Measurements from ENCODE around the gene IL1RAP. TPM values are rescaled to one million over a fixed set of nuclear protein-coding genes. Genes with fewer than 3 reads are reported as not detected.

IL1RAP gene
- total RNA-seq, 1 donor from 2014 or later, result 17.2 TPM

DNA sequence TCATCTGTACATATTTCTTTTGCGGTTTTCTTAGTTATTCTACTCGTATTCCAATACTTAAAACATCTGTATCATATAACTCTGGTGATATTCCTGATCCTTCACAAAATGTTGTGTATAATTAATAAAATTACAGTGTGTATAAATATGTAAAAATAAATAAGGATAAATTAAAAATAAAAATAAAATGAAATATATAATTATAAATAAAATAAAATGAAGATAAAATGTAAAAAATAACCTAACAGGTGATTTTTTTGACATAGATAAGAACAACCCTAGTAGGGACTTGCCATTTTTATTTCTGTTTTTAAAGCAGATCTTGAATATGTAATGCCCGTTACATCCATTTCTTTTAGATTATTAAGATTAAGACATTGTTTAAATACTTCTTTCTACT is 25.6 kb downstream of the IL1RAP start:
- intact Hi-C loops (cut with micrococcal nuclease), result loop anchor here (2.0 kb wide), 1 partner anchor 19 kb away; no protein-coding TSS in a partner anchor

DNA sequence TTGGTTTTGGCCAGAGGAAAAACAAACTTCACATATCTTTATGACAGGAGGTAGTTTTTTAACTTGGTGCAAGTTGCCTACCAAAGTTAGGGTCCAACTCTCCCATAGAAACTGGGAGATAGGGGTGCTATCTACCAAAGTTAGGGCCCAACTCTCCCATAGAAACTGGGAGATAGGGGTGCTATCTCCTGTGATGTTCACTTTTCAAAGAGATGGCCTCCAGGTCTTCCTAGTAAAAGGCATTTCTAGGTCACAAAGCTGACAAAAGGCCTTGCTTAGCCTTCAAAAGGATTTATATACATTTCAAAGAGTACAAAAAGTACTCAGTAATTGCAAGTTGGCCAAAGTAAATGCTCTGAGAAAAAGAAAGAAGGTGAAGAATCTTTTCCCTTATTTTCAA is 27.1 kb downstream of the IL1RAP start:
- intact Hi-C loops (cut with micrococcal nuclease), result no loop called here

DNA sequence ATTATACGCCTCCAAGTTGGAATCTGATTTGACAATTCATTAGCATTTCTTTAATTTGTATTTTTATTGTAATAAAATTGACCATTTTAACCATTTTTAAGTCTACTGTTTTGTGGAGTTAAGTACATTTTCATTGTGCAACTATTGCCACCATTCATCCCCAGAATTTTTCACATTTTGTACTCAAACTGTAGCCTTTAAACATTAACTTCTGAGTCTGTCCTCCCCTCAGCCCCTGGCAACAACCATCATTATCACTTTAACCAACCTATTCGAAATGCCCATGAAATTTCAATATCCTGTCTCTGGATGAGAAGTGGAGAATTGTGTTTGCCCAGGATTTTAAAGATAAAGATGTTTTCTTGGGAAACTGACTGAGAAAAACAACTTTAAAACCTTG is 27.7 kb downstream of the IL1RAP start:
- intact Hi-C loops (cut with micrococcal nuclease), result no loop called here

DNA sequence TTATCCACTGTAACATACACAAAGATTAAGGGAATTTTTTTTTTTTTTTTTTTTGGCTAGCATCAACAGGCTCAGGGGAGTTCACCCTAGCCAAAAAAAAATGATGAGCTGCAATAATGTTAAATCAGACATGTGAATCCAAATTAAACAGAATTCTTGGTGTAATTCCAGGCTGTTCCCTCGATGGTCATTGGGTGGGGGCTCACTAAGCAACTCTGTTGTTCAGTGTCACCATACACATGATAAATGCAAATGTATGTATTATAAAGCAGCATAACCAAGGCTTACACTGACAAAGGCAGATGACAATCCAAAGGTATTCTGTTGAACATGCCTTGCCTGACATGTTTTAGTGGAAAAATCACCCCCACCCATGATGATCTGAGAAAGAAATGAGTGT is 29.0 kb downstream of the IL1RAP start:
- intact Hi-C loops (cut with micrococcal nuclease), result no loop called here

DNA sequence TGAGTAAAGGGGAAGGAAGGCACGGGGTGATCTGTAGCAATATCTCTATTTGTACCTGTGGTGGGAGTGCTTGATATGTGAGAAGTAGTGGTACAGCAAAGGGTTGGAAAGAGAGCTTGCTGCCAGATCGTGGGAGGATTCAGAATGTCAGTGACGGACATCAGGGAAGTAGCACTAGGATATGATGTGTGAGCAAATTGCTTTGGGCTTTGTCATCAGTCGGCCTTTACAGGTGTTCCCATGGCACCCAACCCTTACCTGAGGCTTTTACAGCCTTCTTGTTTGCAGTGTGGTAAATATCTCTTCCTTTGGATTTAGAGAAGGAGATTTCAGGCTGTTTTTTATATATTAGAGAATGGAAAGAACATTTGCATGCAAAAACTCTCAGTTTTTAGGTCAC is 29.8 kb downstream of the IL1RAP start:
- intact Hi-C loops (cut with micrococcal nuclease), result no loop called here

DNA sequence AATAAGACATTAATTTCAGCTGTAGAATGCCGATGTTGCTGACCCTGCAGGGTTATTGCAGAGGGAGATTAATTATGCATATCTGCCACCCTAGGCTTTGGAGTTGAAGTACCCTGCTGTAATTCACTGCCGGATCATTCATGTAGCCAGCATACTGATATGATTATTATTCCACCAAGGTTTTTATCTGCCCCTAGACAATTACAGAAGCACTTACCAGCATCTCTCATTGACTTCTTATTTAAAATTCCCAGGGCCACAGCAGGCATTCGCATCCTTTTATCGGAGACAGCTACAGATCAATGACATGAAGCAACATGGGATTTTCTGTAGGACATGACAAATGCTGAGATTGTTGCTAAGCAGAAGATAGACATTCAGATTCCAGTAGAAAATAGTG is 31.3 kb downstream of the IL1RAP start:
- intact Hi-C loops (cut with micrococcal nuclease), result no loop called here

DNA sequence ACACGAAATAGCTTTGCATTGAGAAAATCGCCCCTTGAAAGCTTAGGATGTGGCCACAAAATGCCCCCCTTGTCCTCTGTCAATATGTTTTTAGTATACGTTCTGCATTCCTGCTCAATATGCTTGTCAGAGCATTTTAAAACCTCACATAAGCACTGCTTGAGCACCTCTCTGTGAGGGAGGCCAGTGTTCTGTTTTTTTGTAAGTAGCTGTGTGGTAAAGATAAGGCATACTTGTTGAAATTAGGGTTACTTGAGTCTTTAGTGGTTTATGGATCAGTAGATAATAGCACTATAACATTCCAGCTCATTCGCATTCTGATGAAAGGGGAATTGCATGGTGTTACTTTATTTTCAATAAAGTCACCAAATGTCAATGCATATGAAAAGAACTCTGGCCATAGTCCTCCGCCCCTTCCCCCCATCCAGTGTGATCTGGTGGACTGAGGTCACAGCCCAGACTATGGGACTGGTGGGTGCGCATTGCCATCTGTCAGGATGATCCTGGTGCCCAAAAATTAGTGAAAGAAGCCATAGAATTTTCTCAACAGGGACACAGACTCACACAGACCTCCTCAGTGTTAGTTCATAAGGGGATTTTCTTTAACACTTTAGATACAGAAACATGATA is 33.1 kb downstream of the IL1RAP start:
- intact Hi-C loops (cut with micrococcal nuclease), result no loop called here

DNA sequence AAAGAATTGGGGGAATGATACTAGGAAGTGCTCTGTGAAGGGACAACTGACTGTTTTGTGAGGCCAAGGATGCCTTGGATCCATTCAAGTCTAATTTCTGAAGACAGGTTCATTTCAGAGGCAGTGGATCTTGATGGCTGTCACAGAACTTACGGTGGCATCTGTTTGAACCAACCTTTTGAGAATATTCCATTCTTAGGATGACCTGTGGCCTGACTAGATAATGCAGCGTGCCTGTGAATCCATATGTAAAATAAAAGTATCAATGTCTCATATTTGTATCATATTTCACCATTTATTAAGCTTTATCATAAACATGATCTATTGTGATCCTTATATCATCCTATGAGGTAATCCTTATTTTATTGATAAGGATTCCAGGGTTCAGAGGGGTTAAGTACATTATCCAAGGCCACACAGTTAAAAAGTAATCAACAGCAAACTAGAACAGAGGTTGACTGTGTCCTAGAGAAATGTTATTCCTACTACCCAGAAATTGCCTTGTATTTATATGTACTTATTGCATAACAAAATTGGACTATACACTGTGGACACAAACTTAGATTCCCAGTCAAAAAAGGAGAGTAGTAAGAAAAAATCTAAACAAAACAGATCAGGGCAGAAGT is 34.3 kb downstream of the IL1RAP start:
- intact Hi-C loops (cut with micrococcal nuclease), result no loop called here

DNA sequence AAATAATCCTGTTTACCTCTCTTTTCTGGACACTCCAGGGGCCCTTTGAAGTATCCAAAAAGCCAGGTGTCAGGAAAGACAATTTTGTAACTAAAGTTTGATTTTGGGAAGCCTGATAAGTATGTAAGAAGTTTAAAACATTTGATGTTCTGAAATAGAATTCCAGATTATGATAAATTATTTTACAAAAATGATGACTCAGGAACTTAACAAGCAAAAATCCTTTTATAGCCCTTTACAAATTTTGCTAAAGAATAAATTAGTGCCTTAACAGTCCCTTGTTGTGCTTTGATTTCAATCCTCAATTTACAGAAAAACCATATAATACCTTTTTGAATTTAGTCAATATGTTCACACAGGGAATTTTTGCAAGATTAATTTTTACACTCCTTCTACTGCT is 38.1 kb downstream of the IL1RAP start:
- intact Hi-C loops (cut with micrococcal nuclease), result no loop called here

DNA sequence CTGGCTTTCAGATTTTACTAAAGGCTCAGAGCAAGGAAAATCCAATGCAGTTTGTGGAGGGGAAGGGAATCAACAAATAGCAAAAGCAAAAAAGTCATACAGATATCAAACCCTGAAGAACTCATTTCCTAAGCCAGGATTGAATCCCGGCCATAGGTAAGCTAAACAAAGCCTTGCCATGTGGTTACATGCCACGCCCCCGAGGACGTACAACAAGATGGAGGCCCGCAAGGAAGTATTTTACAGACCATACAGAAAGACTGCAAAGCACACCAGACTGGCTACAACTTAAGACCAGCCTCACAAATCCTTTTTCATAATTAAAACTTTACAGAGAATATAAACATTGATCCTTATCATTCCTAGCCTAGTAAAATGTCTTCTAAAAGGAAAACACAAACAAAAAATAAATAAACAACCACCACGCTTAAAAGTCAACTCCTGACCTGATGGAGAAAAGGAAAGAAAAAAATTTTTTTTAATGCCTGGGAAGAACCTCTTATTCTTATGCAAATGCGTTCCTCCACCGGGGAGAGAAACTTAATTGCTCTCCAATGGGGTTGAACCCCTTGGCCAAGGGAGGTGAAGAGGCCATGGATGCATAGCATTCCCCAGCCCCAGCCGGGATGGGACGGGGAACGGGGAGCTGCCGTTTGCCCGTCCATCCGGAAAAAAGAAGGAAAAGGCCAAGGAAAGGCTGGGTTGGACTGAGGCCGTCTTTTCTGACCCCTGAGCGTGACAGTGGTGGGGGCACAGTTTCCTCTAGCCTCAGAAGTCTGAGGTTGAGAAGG is 39.3 kb downstream of the IL1RAP start:
- intact Hi-C loops (cut with micrococcal nuclease), result no loop called here

DNA sequence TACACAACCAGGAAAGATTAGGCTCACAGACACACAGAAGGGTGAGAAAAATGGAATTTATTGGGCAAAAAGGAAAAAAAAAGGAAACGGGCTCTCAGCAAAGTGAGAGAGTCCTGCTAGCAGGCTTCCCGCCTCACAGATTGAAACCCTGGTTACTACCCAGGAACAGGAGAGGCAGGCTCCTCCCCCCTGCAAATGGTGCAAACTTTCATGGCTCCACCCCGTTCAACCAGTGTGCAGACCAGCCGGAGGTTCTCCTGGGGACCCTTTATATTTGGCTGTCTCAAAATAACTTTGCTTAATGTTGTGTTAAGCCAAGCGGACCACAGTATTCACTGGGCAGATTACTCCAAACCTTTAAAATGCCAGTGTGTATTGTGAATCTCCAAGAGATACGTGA is 40.3 kb downstream of the IL1RAP start:
- intact Hi-C loops (cut with micrococcal nuclease), result no loop called here

DNA sequence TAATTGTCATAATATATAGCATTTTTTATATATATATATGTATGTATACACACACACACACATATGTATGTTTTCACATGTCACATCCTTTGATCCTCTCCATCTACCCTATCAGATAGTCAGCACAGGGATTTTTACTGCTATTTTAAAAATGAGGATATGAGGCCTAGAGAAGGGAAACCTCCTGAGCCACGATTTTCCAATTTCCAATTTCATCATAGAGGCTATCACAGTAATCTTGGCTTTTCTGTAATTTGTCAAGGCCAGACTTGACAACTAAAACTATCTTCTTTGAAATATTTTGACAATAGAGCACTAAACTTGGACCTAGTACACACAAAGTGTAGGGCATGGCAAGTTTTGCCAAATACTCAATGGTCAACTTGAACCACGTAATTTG is 42.5 kb downstream of the IL1RAP start:
- intact Hi-C loops (cut with micrococcal nuclease), result no loop called here

DNA sequence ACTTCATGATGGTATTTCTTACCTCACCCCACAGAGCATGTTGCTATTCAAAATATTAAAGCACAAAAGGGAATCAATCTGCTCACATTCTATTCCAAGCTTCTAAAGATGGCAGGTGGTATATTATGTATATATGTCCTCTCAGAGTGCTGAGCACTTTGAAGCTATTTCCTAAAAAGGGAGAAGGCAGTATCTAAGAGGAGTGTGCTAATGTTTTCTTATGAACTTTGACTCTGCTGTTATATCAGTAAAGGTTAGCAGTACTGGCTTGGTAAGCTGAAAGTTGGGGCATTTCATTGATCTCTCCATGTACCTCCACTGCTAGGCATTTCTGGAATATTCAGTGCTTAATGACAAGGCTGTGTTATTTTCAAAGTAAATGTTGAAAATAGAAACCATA is 43.4 kb downstream of the IL1RAP start:
- intact Hi-C loops (cut with micrococcal nuclease), result no loop called here

DNA sequence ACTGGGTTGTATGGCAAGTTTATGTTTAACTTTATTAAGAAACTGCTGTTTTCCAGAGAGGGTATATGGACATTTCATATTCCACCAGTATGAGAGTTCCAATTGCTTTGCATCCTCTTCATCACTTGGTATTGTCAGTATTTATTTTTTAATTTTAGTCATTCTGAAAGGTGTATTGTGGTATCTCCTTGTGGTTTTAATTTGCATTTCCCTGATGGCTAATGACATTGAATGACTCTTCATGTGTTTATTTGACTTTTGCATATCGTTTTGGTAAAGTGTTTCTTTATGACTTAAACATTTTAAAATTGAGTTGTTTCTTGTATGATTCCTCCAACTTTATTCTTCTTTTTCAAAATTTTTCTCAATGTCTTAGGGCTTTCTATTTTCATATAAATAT is 44.4 kb downstream of the IL1RAP start:
- intact Hi-C loops (cut with micrococcal nuclease), result loop anchor here (2.0 kb wide), 1 partner anchor 20 kb away; no protein-coding TSS in a partner anchor

DNA sequence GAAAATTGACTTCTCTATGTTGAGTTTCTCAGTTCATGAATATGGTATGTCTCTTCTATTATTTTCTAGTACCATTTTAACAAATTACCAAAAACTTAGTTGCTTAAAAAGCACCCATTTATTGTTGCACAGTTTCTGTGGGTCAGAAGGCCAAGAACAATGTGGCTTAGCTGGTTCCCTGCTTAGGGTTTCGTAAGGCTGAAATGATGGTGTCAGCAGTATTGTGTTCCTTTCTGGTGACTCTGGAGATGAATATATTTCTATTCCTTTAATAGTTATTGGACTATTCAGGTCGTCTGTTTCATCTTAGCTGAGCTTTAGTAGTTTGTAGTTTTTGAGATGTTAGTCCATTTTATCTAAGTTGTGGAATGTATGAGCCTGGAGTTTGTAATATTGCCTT is 44.9 kb downstream of the IL1RAP start:
- intact Hi-C loops (cut with micrococcal nuclease), result loop anchor here (2.0 kb wide), 1 partner anchor 20 kb away; no protein-coding TSS in a partner anchor

DNA sequence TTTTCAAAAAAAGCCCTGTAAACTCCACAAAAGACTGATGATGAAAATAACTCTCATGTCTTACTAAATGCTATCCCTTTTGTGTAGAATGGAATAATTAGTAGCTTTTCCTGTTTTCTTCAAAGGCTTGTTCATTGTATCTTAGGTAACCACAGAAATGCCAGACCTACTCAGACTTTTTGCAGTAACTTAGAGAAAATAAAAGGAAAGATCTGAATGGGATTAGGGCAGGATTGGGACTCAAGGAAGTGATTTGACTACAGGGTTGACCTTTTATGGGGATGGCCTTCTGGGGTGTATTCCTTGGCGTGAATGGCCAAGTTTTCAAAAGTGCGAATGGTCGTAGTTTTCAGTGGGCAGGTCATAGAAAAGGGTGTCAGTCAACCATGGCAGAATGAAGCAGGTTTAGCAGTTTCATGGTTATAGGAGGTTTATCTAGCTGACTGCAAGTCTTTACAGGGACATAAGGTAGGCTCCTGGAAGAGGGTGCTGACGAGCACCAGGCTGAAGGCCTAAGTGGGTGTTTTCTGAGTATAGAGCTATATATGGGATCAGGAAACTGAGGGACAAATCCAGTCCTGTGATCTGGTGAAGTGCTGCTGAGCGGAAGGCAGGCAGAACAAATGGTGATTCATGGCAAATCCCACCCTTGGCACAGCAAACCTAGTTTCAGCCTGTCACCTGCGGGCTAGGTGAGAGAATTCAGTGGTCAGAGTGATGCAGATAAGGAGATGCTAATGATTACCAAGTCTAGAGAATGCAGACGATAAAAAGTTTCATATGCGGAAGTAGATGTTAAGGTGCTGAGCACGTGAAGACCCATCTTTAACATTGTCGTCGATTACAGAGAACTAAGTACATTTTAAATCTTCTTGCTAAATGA is 46.4 kb downstream of the IL1RAP start:
- intact Hi-C loops (cut with micrococcal nuclease), result no loop called here

DNA sequence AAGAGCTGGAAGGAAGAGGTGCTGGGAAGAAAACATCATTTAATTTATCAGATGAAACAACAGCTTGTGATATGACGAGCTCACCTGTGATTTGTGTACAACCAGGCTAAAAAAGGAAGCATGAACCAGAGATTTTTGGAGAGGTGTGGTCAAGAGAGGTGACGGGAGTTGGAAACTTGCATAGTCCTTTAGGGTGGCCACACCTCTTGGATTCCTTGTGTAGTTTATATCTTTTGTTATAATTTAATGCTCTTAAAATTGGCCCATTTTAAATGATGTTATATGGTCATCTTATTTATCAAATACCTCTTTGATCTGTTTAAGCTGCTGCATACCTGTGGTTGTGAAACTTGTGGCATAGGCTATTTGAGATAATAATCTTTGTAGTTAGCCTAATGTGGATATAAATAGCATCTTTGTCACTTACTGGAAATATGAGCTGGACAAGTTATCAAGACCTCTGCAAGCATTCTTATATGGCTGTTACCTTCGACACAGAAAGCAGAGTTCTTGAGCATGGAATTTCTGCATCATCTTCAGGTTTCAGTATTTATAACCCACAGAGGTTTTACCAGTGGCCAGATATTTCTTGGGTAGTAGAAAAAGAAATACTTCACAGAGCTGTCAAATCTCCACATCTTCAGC is 49.1 kb downstream of the IL1RAP start:
- intact Hi-C loops (cut with micrococcal nuclease), result no loop called here

DNA sequence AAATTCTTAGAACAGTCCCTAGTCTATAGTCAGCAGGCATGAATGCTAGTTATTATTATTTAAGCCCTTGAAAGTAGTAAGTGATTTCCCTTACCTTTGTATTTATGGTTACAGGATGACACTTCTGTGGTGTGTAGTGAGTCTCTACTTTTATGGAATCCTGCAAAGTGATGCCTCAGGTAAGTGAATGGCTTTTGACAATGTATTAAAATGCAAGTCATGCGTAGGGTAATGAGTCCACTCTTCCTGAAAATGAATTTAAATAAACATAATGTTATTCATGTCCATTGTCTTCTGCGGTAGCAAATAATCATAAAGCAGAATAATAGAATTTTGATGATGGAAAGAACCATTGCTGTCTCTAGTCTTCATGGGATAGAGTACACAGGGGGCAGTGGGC is 50.3 kb downstream of the IL1RAP start:
- intact Hi-C loops (cut with micrococcal nuclease), result no loop called here

DNA sequence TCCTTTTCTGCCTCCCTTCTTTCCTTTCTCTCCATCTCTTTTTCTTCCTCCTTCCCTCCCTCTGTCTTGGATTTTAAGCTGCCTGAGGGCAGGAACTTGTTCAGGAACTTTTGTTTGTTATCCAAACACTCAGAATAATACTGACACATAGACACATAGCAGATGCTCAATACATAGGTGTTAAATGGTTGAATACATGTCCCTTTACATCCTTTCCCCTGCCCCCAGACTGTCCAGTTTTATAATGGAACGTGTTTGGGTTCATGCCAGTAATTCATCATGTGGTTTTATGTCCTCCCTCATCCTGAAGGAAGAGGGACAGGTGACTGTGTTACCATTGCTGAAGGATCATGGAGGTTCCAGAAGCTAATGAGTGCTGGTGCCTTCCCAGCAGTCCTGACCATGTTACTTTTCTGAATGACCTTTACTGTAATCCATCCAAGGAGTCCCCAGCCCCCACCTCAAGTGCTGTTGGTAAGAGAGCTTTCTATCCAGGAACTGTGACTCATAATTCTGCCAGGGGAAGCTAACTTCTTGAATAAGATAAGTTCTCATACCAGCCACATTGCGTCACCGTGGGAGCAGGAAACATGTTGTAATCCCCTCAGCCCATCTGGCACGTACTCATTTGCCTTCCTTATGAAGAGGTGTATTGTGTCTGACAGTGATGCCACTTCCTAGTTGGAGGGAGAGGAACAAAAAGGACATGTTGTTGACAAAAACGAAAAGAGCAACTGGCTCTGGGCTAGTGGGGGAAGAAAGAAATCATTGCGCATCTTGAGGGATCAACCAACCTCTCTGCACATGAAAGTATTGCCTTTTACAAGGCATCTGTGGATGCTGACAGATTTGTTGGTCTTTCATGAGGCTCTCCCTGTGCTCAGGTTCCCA is 52.4 kb downstream of the IL1RAP start:
- intact Hi-C loops (cut with micrococcal nuclease), result loop anchor here (1.0 kb wide), 4 partner anchors 9 to 53 kb away; no protein-coding TSS in a partner anchor

DNA sequence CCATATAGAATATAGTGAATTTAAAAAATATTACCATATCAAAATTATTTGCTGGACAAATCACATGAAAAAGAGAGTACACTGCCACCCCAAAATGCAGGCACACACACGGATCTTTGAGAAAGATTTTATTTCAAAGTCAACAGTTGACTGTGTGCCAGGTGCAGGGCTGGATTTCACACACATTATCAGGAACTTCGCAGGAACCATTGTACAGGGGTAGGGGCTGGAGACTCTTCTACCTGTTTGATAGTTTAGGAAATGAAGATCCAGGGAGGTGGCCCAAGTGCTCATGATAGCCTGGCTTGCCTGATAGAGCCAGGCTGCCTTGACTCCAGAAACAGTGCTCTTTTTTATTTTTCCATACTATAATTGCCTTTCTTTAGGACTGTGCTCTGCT is 54.2 kb downstream of the IL1RAP start:
- intact Hi-C loops (cut with micrococcal nuclease), result no loop called here
